Right lung (tissue), 5 donors: Measurements from ENCODE around the gene HAGH. TPM values are rescaled to one million over a fixed set of nuclear protein-coding genes. Genes with fewer than 3 reads are reported as not detected.
A peak's percentile ranks its signal among the peaks of the same experiment; 100 is the strongest.

Experiments used
- DNase-seq, 2 donors: peaks; one replicate each; pipeline ENCODE4 v3.0.0-alpha.2; 2013
- polyA plus RNA-seq, 5 donors: library from polyadenylated mRNA; unstranded; fragments of 120-200 nt; gene quantifications; one replicate each; pipeline versions ENCODE4 v1.2.1 to v1.2.3, GENCODE V29; 2013; ENCODE audit warnings: inconsistent platforms in 1 of 5, low replicate concordance in 1 of 5; ENCODE audit not compliant: insufficient read length in 5 of 5, insufficient read depth in 1 of 5

The HAGH gene
- polyA plus RNA-seq, 5 donors = 20.1 to 32.2 (median 26.6) TPM

DNA sequence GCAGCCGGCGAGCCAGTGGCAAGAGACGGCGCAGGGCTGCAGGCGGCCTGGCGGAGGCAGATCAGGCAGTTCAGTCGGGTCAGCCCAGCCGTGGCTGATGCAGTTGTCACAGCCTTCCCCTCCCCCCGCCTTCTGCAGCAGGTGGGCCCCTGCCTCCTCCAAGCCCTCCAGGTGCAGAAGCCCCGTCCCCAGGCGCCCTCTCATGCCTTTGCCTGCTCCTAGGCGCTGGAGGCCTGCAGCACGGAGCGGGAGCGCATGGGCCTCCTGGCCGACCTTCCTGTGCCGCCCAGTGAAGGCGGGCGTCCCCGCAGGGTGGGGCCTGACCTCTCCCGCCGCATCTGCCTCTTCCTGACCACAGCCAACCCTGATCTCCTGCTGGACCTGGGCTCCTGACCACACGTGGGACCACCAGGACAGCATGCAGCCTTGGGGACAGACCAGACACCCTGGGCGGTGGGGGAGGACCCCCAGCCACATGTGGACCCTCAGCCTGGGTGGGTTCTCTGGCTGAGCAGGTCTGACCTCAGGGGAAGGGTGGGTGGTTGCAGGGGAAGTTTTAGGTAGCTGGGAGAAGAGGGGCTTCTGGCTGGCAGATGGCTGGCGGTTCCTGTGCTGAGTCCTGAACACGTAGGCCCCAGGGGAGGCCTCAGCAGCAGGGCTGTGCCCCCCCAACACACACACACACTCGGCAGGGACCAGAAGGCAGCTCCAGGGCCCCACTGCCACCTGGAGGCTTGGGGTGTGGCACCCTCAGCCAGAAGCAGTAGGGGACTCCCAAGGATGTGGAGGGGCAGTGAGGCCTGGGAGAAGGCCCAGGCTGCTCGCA, 50.6 kb downstream of the HAGH start:
- DNase-seq = no peak

DNA sequence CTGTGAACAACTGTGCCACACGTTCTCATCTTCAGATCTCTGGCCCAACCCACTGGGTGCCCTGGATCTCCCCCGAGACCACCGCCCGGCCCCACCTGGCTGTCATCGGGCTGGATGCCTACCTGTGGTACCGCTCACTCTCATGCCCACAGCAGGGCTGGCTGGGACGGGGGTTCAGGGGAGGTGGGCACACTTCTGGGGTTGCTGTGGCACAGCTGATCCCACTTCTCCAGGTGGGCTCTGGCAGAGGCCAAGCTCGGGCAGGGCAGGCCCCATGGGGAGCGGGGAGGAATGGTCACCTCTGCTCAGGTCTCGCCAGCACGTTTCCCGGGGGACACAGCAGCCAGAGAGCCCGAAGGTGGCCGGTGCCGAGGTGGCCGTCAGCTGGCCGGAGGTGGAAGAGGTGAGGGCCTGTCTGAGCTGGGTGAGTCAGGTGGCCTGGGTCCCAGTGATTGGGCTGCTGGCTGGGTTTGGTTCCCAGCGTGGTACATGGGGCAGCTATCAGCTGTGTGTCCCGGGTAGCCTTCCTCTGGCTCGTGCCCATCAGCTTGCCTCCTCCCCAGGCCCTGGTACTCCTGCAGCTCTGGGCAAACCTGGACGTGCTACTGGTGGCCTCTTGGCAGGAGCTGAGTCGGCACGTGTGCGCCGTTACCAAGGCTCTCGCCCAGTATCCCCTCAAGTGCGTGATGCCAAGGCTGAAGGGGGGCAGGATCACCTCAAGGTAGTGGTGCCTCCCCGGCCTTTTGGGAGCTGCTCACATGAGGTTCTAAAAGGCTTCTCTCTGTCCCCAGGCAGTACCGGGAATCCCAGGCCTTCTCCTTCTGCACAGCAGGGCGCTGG, 51.4 kb downstream of the HAGH start:
- no peak for DNase-seq

DNA sequence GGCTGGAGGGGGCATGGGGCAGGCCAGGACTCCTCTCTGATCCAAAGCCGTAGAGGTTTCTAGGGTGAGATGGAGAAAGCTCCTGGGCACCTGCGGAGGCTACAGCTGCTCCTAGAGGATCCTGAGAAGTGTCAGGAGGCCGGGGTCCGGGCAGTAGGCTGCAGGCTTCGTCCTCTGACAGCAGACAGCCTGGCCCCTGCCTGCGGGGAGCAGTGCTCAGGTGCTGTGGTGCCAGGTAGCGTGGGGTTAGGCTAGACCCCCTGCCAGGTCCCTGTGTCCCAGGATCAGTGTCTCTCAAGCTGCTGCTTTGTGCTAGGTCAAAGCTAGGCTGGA, 52.2 kb downstream of the HAGH start:
- no peak for DNase-seq

DNA sequence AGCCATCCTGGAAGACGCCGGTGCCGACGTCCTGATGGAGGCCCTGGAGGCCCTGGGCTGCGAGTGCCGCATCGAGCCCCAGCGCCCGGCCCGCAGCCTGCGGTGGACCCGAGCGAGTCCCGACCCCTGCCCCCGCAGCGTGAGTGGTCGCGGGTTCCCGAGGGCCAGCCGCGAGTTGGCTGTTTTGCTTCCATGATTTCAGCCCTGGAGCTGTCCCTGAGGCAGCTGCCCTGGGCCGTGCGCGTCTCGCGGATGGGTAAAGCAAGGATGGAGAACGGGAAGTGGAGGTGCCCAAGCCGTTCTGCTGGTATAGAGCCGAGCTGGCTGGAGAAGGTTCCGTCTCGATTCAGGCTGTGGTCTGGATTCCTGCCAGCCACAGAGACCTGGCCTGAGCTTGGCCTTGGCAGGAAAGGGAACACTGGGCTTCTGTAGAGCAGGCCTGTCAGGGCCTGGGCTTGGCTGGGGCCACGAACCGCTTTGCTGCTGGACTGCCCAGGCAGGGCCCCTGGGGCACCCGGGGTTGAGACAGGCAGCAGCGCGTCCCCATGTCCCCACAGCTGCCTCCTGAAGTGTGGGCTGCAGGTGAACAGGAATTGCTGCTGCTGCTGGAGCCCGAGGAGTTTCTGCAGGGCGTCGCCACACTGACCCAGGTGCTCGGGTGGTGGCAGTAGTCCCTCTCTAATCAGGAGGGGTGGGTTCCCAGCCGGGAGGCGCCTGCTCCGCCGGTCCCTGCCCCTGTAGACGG, 52.8 kb downstream of the HAGH start:
- no peak for DNase-seq

DNA sequence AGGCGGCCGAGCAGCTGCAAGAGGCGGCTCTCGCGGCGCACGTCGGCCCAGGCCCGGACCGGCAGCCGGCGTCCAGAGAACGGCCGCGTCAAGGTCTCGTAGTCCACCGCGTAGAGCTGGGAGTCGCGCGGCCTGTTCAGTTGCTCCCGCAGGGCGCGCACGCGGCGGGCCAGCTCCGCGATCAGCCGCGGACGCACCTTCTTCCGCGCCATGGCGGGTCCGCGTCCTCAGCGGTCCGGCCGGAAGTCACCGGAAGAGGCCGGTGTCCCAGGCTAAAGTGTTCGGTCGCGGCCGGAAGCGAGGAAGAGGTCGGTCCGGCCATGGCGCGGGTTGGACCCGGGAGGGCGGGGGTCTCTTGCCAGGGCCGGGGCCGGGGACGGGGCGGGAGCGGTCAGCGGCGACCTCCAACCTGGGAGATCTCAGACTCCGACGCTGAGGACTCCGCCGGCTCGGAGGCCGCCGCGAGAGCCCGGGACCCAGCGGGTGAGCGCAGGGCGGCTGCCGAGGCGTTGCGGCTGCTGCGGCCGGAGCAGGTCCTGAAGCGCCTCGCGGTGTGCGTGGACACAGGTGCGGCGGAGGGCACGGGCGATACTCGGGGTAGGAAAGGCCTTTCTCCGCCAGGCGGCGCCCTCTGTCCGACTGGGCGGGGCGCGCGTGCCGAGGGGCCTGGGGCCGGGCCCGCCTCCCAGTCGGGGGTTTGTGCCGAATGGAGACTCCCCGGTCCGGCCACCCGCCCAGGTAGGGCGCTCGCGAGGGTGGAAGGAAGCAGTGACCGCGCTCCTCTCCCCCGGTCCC, 53.5 kb downstream of the HAGH start, which contains the start of gene MRPS34:
Gene MRPS34 (minus strand): TSS at position 227 of the 795 bp plus-strand sequence. CDS start 15 bp downstream, at position 212.
- peak; percentile 75 to 84 for DNase-seq

DNA sequence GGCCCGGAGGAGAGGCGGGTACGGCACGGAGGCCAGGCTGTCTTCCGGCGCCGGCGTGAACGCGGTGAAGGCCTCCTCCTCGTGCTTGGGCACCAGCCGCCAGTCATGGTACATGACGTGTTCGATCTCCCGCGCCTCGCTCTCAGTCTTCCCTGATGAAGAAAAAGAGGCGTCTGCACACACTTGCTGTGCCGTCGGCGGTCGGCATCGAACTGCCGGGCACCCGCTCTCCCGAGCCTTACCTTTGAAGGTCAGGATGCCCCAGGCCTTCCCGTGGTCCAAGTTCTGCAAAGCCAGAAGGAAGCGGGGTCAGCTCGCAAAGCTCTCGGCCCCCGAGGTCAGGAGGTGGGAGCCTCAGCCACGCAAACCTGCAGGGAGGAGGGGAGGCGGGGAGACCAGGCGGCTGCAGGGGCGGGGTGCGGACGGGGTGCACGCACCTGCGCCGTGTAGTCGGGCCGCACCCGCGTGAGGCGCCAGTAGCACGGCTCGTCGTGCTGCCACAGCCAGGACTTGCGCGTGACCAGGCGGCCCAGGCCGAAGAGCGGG, 54.2 kb downstream of the HAGH start, which contains the start of gene EME2:
Gene EME2 (plus strand): TSS at position 449 of the 546 bp plus-strand sequence. CDS start 418 bp downstream, outside the sequence.
- DNase-seq = no peak

DNA sequence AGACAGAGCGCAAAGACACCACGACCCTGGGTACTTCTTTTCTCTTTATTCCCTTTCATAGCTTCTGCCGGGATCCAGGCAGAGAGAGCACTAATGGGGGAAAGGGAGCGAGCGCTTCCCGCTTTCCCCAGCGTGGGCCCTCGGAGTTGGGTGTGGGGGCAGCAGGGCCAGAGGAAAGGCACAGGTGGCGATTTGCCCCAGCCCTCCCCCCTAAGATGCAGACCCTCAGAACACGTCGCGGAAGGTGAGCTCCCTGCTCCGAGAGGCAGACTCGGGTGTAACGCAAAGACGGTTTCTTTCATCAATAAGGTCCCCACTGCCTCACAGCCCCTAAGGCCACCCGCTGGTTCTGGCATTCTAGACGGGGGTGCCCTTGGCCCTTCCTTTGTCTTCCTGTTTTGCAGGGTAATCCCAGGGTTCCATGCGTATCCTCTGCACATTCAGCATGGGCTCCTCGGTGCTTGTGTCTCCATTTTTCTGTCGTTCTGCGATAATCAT, 54.7 kb downstream of the HAGH start:
- DNase-seq = no peak

DNA sequence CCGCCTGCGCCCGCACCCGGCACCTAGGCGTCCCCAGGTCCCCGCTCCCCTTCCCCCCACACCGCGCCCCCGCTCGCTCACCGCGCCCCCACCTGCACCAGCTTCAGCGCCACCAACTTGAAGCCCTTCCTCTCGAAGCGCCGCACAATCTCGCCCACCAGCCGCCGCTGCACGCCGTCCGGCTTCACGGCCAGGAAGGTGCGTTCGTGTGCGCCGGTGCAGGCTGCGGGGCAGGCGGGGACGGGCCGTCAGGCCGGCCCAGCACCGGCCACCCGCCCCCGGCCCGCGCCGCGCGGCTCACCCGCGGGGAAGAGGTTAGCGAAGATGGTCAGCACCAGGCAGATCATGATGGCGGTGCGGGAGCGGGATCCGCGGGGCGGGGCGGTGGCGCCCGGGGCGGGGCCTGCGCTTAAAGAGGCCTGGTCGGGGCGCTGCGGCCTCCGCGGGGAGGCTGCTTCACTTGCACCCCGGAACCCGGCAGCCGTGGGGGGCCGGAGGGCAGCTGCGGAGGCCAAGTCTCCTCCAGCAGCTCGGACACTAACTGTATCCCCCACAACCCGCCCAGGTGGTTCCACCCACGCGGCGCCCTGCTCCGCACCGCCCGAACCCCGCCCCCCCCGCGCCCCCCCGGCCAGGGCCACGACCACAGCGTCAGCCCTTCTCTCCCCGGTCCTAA, 55.3 kb downstream of the HAGH start, which contains the start of gene NME3:
Gene NME3 (minus strand): TSS at position 356 of the 676 bp plus-strand sequence. CDS start 9 bp downstream, at position 347.
- DNase-seq = peak; percentile 44 to 57

DNA sequence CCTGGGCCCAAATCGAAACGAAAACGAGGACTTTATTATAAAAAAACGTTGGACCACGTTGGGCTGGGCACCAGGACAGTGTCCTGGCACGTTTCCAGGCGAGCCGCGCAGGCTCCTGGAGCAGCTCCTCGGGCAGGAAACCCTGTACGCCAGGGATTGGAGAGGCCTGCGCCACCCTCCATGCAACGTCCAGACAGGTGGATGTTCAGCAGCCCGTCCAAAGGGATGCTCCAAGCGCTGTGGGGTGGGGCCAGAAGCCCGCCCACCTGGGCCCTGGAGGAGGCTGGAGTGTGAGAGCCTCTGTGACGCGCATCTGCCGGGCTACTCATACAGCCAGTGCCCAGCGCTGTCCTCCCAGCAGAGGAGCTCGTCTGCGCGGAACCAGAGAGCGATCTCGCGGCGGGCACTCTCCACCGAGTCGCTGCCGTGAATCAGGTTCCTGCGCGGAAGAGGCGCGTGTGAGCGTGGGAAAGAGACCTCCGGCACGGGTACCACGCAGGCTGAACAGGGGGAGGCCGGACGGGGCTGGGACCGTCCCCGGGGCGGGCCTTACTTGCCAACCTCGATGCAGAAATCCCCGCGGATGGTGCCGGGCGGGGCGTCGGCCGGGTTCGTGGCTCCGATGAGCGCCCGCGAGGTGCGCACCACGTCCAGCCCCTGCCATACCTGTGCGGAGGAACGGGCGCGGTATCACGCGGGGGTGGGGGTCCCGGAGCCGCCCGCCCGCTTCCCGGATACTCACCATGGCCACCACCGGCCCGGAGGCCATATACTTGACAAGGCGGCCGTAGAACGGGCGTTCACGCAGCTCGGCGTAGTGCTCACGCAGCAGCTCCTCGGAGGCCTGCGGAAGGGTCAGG, 56.1 kb downstream of the HAGH start:
- DNase-seq = no peak

DNA sequence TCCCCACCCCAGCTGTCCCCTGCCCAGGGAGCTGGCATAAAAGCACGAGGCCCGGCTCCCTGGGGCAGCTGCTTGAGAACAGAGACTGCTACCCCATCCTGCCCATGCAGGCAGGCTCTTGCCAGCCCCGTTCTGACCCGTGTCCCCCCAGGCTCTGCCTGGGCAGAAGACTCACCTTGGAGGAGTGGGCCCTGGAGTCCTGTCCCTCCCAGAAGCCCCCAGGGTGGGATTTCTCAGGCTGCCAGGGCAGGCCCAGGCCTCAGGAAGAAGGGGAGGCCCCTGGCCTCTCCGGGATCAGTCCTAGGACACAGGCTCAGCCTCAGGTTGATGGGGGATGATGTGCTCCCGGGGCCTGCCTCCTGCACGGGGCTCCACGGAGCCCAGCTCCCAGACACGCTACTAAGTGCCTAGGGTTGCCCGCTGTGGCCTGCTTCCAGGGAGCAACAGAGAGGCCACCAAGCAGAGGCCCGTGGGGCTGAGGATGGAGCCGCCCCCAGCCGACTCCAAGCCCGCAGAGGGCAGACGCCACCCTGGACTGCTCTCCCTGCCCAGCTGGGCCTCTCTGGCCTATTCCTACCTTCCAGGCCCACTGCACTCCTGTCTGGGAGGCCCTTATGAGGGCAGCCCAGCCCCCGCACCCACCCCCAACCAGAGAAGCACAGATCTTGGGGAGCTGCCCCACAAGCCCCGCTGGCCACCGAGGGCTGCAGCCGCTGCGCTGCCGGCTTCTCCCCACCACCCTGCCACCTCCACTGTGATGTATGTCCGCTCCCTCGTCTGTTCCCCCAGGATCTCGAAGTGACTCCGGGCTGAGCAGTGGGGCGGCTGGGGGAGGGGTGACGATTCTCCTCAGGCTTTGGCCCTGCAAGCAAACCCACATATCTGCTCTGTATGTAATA, 57.0 kb downstream of the HAGH start:
- no peak for DNase-seq

DNA sequence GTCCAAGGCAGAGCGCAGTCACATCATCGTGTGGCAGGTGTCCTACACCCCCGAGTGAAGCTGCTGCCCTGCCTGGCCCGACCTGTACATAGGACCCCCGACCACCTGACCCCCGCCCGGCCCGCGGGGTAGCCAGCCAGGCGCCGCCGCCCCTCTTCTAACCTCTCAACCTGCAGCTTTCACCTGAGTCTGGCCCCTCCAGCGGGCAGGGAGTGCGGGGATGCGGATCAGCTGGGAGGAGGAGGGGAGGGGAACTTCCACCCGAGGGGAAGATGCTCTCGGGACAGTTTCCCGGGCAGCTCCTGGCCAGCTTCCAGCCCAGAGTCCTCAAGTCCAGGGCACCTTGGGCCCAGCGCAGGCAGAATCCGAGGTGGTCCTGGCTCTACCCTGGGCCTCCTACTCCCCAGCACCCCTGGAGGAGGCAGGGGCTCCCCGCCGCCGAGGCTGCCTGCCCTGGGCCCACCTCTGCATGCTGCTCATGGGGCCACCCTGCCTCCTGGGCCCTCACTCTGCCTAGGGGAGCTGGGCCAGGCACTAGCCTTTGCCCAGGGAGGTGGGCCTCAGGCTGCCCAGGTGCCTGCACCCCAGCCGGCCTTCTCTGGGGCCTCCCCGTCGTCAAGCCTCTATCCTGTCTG, 57.7 kb downstream of the HAGH start:
- no peak for DNase-seq

DNA sequence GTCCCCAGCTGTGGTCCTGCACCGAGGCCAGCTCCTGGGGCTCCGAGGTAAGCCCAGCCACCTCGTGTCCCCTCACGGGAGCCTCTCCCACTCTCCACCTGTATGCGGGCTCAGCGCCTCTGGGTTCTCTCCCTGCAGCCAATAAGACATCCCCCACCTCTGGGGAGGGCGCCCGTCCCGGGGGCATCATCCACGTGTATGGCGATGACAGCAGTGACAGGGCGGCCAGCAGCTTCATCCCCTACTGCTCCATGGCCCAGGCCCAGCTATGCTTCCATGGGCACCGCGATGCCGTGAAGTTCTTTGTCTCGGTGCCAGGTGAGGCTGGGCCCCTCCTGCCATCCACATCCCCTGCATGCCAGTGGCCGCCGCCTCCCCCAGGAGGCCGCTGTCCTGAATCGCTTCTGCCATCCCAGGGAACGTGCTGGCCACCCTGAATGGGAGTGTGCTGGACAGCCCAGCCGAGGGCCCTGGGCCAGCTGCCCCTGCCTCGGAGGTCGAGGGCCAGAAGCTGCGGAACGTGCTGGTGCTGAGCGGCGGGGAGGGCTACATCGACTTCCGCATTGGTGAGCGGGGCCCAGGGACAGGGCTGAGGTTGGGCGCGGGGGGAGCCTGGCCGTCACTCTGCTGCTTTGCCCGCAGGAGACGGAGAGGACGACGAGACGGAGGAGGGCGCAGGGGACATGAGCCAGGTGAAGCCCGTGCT, 58.4 kb downstream of the HAGH start:
- no peak for DNase-seq

DNA sequence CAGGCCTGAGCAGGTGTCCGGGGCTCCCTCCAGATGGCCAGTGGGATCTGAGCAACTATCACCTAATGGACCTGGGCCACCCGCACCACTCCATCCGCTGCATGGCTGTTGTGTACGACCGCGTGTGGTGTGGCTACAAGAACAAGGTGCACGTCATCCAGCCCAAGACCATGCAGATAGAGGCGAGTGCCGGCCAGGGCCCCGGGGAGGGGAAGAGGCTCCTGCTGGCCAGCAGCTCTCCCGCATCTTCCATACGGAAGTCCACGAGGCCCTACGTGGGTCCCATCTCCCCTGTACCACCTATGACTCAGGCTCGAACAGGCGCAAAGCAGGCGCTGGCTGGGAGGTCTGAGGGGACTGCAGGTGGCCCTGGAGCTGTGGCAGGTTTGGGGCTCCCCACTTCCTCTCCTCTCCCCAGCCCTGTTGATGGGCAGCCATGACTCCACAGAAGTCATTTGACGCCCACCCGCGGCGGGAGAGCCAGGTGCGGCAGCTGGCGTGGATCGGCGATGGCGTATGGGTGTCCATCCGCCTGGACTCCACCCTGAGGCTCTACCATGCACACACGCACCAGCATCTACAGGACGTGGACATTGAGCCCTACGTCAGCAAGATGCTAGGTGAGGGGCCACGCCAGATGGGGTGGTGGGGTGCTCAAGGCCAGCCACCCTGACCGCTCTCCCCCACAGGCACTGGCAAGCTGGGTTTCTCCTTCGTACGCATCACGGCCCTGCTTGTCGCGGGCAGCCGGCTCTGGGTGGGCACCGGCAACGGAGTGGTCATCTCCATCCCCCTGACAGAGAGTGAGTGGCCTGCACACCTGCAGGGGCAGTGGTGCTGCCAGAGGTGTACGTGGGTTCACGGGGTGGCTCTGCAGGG, 59.3 kb downstream of the HAGH start:
- DNase-seq = no peak

DNA sequence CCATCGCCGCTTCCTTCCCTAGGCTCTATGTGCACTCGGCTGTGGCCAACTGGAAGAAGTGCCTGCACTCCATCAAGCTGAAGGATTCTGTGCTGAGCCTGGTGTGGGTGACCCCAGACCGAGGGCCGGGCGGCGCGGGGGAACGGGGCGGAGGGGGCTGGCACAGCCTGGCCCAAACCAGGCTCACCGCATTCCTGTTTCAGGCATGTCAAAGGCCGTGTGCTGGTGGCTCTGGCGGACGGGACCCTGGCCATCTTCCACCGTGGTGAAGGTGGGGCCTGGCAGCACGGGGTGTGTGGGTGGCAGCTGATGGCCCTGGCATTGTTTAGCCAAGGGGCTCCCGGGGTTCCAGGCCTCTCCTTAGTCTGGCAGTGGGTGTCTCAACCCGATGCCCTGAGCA, 59.9 kb downstream of the HAGH start:
- DNase-seq = no peak

DNA sequence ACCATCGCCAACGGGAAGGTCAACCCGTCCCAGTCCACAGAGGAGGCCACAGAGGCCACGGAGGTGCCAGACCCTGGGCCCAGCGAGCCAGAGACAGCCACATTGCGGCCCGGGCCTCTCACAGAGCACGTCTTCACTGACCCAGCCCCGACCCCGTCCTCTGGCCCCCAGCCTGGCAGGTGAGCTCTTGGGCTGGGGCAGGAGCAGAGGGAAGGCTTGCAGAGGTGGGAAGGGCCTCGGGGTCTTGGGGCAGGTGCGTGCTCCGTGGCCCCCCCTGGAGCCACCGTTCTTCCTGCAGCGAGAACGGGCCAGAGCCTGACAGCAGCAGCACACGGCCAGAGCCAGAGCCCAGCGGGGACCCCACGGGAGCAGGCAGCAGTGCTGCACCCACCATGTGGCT, 60.4 kb downstream of the HAGH start:
- DNase-seq = no peak

DNA sequence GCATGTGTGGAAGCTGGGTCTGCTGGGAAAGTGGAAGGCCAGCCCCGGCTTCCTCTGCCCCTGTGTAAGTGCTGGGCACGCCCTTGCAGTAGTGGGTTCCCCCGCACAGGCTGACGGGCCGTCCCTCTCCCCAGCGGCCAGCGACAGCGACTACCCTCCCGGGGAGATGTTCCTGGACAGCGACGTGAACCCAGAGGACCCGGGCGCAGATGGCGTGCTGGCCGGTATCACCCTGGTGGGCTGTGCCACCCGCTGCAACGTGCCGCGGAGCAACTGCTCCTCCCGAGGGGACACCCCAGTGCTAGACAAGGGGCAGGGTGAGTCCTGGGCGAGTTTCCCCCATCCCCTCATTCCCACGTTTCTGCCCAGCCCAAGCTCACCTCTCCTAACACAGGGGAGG, 60.8 kb downstream of the HAGH start:
- no peak for DNase-seq
